Uterus (tissue), 2 donors: ENCODE results near the gene MED31.

Experiments used
- POLR2A ChIP-seq, 2 donors: fragments of 450-650 bp; IDR thresholded peaks; one replicate each; pipeline ENCODE4 v1.6.1; 2016; ENCODE audit warnings: antibody characterized with exemption in 2 of 2, mild to moderate bottlenecking in 1 of 2, moderate library complexity in 1 of 2
- TF ChIP-seq, protein P1 (sequence below), 4 experiments: fragments of 200-600 bp in 2 of 4; fragments of 450-650 bp in 2 of 4; sonication (generic) in 2 of 4; IDR thresholded peaks; one replicate each; pipeline ENCODE4 v1.5.1; 2016 to 2019; ENCODE audit warnings: antibody characterized with exemption in 4 of 4, mild to moderate bottlenecking in 2 of 4, moderate library complexity in 1 of 4

DNA sequence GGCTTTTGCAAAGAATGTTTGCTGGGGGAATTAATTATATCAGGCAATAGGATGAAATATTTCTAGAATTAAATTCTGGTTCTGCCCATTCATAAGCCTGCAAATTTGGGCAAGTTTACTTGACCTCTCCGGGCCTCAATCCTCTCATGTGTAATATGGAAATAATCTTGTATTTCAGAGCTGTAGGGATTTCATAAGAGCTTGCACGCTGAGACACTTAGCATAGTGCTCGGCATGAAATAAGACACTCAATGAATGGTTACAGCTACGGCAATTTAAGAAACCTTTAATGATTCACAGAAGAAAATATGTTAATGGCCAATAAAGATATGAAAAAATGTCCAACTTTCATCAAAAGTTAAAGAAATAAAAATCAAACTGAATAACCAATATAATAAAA, 54.5 kb downstream of the MED31 start:
- no peak for TF ChIP-seq POLR2A (IDR thresholded peaks at IDR 0.05)
- TF ChIP-seq, protein P1, sequence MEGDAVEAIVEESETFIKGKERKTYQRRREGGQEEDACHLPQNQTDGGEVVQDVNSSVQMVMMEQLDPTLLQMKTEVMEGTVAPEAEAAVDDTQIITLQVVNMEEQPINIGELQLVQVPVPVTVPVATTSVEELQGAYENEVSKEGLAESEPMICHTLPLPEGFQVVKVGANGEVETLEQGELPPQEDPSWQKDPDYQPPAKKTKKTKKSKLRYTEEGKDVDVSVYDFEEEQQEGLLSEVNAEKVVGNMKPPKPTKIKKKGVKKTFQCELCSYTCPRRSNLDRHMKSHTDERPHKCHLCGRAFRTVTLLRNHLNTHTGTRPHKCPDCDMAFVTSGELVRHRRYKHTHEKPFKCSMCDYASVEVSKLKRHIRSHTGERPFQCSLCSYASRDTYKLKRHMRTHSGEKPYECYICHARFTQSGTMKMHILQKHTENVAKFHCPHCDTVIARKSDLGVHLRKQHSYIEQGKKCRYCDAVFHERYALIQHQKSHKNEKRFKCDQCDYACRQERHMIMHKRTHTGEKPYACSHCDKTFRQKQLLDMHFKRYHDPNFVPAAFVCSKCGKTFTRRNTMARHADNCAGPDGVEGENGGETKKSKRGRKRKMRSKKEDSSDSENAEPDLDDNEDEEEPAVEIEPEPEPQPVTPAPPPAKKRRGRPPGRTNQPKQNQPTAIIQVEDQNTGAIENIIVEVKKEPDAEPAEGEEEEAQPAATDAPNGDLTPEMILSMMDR (IDR thresholded peaks at IDR 0.05): no peak
